HG03558 (cell line): Measurements from ENCODE around the gene SHOC1.
"Not testable (repeated sequence)": the region's sequence is repeated elsewhere in the genome, so short reads cannot be mapped to it uniquely, and the experiment has no call there.

Experiments
- ATAC-seq: cut with Tn5 transposase; IDR thresholded peaks from one replicate; pipeline ENCODE4 v1.9.1; 2021; ENCODE audit warnings: moderate number of reproducible peaks; ENCODE audit not compliant: unreplicated experiment; ENCODE audit errors: extremely low read depth

Gene SHOC1

DNA sequence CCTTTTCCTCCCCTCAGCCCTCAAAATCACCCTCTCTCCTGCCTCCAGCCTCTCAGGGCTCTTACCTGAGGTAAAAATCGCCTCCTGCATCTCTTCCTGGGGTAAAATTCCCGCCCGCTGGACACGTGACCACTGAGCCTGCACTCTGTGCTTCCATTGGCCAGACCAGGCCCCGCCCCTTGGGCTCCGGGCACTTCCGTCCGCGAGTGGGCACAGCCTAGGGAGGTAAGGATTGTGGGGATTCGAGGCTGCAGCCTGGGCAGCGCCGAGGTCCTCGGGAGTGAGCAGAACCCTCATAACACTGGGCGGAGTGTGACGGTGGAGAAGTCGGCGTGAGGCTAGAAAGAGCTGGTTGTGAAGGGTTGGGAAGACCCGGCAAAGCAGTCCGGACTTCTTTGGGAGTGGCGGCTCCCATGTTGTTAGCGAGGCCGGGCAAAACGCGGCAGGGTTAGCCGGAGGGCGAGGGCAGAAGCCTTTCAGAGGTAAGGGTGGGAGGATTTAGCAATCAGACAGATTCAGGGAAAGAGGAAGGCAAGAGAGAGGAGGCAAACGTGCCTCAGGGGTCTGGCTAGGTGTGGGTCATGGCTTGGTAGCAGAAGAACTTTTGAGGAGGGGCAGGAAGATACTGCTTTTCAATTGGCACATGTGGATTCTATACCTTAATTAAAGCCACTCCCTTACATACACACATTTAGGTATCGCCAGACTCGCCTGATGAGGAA, at the start of gene SHOC1:
Gene SHOC1 (minus strand): TSS at position 103 of the 722 bp plus-strand sequence. CDS start 3,519 bp downstream, outside the sequence.
- ATAC-seq: no peak

GRCh38 chr9:111843971-111844370, 49.2 kb upstream of the SHOC1 start:
- no peak for ATAC-seq

DNA sequence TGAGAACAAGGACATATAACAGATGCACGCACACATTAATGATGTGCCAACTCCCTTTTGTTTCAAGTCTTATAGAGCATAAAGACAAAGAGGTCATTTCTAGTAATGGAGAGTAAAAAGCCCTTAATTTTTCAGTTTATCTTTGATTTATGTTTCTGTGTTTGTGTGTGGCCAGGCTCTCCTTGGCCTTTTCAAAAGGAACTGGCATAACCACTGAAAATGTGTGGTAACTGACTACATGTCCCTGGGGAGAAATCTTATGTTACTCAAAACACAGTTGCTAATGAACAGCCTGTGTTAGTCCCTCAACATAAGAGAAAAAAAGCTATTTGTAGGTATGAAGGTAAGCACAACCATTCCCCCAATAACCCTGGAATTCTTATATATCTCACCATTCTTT, 47.6 kb upstream of the SHOC1 start:
- ATAC-seq: no peak

DNA sequence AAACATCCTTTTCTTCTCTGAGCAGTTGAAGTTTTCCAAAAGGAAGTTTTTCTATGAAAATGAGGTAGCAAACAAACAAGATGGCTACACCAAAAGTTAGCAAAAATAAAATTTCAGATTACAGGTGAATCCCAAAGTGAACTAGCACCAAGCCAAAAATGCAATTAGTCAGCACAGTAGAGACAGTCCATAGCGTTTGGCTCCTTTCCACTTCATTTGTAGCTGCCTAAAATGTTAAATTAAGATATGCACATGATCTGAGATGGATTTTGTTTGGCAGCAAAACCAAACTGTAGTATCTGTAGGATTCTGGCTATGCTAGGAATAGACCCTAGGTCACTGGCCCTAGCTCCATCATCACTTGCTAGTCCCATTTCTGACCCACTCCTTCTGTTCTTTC, 45.7 kb upstream of the SHOC1 start:
- no peak for ATAC-seq

- no peak for ATAC-seq
Measured at GRCh38 chr9:111839987-111840386, 45.2 kb upstream of the SHOC1 start.

DNA sequence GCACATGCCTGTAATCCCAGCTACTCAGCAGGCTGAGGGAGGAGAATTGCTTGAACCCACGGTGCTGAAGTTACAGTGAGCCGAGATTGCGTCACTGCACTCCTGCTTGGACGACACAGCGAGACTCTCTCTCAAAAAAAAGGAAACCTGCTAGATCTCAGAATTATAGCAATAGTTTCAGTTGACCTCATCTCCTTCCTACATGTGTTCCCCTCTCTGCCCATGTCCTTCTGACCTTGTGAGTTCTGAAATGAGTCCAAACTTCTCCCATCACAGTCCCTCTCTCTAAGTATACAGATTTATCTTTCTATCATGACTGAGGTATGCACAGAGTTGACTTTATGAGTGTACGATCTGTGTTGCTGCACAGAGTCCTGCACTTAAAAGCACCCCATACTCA, 44.6 kb upstream of the SHOC1 start:
- peak; percentile 48 for ATAC-seq

DNA sequence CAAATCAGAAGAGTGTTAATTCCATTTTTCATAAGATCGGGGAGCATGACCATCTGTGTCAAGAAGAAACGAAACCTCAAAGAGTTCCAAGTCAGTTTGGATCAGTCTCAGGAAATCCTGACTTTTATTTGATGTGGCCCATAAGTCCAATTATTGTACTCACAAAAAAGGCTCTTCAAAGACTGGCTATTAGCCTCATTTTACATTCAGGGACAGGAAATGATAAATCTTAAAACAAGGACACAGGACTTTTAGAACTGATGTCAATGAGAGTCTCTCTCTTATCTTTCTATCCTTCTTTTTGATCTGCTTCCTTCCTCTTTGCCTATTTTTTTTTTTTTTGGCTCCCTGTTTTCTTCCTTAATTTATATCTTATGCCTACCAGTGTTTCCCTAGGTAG, 43.7 kb upstream of the SHOC1 start:
- no peak for ATAC-seq

- no peak for ATAC-seq
Measured at GRCh38 chr9:111836311-111836710, 41.6 kb upstream of the SHOC1 start.

DNA sequence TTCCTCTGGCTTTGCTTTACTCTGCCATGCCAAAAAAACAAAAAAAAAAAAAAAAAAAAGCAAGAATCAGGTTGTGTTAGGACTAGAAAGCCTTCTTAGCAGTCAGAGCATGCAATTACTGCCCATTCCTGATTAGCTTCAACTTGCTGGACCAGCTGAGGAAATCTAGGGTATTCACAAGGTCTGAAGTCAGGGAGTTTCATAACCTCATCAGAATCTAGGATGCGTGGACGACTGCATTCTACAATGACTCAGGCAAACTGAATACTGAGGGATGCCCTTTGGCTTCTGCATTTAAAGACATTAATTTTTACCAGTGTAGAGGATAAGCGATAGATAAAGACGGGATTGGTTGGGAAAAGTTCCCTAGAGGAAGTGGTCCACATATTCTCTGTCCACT, 39.2 kb upstream of the SHOC1 start:
- ATAC-seq: no peak

GRCh38 chr9:111832449-111832848, 37.7 kb upstream of the SHOC1 start:
- ATAC-seq: no peak

DNA sequence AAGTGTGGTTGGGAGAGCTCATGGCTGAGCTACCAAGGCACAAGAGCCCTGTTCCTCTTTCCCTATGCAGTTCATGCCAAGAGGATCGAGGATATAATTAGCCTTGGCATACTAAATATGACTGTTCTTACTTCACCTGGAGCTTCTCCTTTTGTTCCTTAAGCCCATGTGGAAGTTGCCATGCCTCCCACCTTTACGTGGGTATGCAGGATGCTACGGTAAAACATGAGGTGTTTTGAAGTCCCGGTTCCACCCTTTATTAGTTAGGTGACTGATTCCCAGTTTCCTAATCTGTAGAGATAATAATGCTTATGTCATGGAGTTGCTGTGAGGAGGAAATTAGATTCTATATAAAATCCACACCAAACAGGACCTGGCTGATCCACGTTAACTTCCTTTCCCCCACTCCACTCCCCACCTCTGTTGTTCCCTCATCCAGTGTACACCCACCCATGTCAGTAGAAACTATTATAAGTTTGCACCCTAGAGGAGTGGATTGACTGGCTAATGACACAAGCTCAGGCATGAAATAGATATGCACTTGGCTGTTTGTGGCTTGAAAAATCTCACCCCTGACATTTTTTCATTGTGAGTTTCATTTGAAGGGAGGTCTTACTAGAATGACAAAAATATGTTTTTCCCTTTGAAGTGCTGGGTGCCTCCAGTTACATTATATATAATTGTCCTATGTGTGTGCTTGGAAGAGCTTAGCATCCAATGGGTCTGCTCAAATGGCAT, 36.8 kb upstream of the SHOC1 start:
- ATAC-seq: no peak

DNA sequence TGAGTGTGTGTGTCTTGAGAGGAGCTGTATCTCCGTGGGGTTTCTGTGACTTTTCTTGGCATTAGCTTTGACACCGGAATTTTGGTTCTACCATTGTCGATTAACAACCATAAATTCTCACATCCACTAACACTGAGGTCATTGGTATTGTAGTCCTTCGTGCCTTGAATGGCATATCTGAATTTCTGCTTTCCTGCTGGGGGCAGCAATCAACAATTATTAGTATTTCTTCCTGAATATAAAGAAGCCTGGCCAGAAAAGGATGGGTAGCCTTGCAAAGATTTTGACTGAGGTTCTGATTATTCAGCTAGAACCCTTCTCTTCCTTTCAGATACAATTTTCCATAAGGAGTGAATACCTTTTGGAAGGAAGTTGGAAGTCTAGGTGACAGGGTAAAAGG, 33.5 kb upstream of the SHOC1 start:
- no peak for ATAC-seq

- no peak for ATAC-seq
Measured at GRCh38 chr9:111825468-111826145, 30.9 kb upstream of the SHOC1 start.

DNA sequence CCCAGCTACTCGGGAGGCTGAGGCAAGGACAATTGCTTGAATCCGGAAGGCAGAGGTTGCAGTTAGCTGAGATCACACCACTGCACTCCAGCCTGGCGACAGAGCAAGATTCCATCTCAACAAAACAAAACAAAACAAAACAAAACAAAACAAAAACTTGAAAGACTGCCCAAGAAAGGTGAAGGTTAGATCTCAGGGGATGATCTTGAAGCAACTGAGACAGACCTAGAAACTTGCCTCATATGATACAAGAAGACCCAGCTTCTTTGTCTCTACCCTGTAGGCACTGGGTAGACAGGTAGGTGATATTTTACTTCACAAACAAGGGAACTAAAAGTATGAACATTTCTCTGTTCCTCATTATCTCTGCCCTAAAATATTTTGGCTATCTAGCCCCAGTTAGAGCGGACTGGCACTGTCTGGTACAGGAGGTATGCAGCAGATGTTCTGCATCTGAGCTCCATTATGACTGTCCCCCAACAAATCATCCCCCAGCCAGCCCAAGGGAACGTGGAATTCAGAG, 26.3 kb upstream of the SHOC1 start:
- no peak for ATAC-seq

- no peak for ATAC-seq
Measured at GRCh38 chr9:111819360-111819759, 24.6 kb upstream of the SHOC1 start.

GRCh38 chr9:111815285-111816070, 20.7 kb upstream of the SHOC1 start:
- ATAC-seq: no peak

- ATAC-seq: no peak
Measured at GRCh38 chr9:111812337-111812736, 17.6 kb upstream of the SHOC1 start.

DNA sequence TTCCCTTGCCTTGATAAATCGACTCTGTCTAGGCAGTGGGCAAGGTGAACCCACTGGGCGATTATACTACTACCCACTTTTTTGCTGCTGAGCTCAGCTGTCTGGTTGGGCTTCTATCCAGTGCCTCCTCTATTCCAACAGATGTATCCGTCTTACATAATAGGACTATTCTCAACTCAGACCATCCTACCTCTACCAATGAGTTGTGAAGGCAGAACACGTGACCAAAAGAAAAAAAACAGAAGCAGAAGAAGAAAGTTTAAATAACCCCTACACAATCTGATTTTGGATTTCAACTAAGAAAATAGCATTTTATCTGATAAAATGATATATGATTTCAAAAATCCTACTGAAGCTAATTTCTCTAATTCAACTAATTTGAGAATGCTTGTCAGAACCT, 16.2 kb upstream of the SHOC1 start:
- ATAC-seq: no peak

DNA sequence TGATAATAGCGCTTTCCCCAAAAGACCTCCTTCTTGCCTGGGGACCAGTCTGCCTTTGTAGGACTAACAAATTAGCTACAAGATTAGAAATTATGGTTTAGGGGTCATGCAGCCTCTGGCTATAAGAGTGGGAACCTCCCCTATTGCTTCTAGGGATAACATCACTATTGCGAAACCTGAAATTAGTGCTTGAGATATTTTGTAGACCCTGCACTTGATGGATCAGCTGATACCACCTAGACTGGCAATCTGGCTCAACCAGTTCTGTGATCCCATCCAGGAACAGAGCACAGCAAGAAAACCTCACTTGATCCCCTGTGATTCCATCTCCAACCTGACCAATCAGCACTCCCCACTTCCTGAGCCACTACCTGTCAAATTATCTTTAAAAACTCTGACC, 15.7 kb upstream of the SHOC1 start:
- ATAC-seq: not testable (repeated sequence)

DNA sequence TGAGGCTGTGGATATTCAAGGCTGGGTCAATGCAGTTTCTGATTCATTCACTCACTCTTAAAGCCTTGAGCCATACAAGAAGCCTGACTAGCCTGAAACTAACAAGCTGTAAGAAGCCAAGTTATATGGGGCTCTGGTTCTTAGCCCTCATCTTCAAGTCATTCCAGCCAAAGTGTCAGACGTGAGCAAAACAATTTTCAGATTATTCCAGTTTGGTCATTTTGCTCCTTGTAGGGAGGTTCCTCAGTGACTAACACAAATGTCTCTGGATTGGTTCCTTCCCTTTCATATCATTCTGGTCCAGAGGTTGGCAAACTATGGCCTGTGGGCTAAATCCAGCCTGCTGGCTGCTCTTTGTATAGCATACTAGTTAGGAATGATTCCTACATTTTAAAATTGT, 12.5 kb upstream of the SHOC1 start:
- ATAC-seq: no peak
